ENCODE measurements around the gene DIAPH3. TPM values are rescaled to one million over a fixed set of nuclear protein-coding genes. Genes with fewer than 3 reads are reported as not detected.

DIAPH3 gene
- total RNA-seq, 1 experiment from 2014 or later, result 24.8 TPM

DNA sequence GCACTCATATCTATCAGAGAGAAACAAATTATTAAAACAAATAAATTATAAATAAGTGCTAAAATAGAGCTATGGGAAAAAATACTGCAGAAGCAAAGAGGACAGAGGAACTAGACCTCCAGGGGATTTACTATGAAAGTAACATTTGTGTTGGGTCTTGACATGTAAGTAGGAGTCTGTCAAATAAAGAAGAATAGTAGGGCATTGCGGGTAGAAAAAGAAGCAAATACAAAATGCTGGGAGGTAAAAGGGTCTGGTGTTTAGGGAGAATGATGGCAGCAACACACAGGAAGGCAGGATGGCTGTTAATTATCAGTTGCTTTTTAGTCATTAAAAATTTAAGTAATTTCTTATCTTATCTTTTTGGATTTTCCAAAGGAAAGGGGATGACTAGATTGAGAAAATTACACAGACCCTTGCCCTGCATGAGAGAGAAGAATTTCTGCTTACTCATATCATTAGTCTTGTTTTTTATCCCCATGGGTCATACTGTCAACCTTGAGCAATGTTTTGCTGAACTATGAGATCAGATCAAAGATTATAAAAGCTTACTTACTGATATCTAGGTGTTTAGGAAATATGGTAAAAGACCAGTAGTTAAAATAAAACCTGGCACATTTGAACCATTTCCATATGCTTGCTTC lies 472.7 kb downstream of the DIAPH3 start:
- no peaks in the 10 kb centered on the region for H3K9me3 ChIP-seq
- no peaks in the 10 kb centered on the region for H3K27me3 ChIP-seq
- no peaks in the 10 kb centered on the region for H3K36me3 ChIP-seq
- H3K4me3 ChIP-seq, result no peak overlapping the region
- DNase-seq, result no peak

DNA sequence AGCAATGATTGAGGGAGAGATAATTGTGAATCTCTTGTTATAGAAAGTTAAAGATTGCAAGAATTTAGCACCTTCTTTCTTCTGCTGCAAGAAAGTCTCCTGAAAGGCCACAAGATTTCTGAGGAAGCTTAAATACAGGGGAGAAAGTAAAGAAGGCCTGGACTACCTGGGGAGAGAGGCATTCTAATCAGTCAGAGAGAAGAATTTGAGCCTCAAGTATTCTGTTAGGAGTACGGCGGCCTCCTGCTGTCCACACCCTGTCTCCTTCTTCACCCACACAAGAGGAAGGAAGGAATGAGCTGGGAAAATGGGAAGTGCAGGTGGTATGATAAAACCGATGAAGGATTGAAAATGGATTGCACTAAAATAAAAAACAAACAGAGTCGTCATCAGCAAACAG lies 474.7 kb downstream of the DIAPH3 start:
- H3K36me3 ChIP-seq, result no peaks in the 10 kb centered on the region
- H3K4me3 ChIP-seq, result no peak overlapping the region
- no peak for DNase-seq

DNA sequence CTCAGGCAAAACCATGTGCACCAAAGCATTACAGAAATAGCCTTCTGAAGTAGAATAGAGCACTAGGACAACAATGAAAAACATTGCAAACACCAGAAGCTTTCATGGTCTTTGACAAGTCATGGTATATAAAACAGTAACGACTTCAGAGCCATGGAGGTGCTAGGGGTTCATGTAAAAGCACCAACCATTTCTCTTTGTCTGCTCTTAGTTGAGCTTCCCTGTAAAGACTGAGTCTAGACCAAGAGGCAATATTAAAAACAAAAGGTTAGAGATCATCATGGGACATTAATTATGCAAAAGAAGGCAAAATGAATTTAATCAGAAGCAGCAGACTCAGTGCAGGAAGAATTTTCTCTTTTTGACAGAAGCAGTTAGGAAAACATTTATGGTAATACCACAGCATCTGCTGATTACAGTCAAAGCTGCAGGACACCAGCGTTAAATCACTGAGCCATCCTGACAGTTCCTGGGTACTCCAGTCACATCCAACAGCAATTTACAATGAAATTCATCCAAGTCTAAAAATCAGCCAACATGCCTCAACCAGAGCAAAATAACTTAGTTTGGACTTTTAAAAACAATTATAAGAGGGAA lies 476.8 kb downstream of the DIAPH3 start:
- Histone ChIP-seq H3K9me3 (no peaks in the 10 kb centered on the region), H3K27me3 (no peaks in the 10 kb centered on the region), H3K4me3 (no peak overlapping the region), H3K36me3 (no peaks in the 10 kb centered on the region)
- DNase-seq, result no peak

More for the DNA sequence above, 474.7 kb downstream of the DIAPH3 start:
- Histone ChIP-seq H3K27me3 (no peaks in the 10 kb centered on the region), H3K9me3 (no peaks in the 10 kb centered on the region)

GRCh38 chr13:59684105-59684504 lies 479.6 kb downstream of the DIAPH3 start:
- Histone ChIP-seq H3K27me3 (no peaks in the 10 kb centered on the region), H3K4me3 (no peak overlapping the region), H3K36me3 (no peaks in the 10 kb centered on the region), H3K9me3 (no peaks in the 10 kb centered on the region)
- DNase-seq, result no peak

GRCh38 chr13:59681636-59682311 lies 482.0 kb downstream of the DIAPH3 start:
- Histone ChIP-seq H3K27me3 (no peaks in the 10 kb centered on the region), H3K9me3 (no peaks in the 10 kb centered on the region), H3K36me3 (no peaks in the 10 kb centered on the region), H3K4me3 (no peak overlapping the region)
- no peak for DNase-seq

DNA sequence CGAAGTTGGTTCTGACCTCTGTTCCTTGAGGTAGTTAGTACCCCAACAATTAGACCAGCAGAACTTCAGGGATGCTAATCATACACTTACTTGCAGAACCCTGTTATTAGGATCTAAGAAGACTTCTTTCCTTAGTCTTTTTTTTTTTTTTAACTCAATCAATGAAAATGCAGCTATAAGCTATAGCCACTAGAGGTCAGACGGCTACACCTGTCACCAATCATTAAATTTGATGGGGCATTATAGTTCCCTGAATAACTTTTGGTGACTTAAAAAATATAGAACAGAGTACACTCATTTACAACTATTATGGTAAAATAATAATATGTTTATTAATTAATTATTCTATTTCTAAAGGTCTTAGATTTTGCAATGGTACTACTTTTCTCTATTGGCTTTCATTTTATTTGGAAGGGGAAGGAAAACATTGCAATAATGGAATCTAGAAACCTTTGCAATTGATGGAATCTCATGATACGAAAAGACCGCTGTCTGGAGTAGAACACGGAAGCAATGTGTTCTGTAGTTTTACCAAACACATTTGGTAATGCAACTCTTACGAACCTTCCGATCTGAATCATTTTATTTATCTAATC lies 483.2 kb downstream of the DIAPH3 start:
- DNase-seq, result no peak
- Histone ChIP-seq H3K4me3 (no peak overlapping the region), H3K9me3 (no peaks in the 10 kb centered on the region), H3K36me3 (no peaks in the 10 kb centered on the region; the same call in 1 of the 2 replicates), H3K27me3 (no peaks in the 10 kb centered on the region)

- H3K4me3 ChIP-seq, result no peak overlapping the region
- H3K36me3 ChIP-seq, result no peaks in the 10 kb centered on the region; the same call in 1 of the 2 replicates
- H3K9me3 ChIP-seq, result no peaks in the 10 kb centered on the region
- no peaks in the 10 kb centered on the region for H3K27me3 ChIP-seq
- no peak for DNase-seq
Measured at GRCh38 chr13:59679254-59679653, 484.5 kb downstream of the DIAPH3 start.

- no peak overlapping the region for H3K4me3 ChIP-seq
- no peaks in the 10 kb centered on the region for H3K27me3 ChIP-seq
- H3K36me3 ChIP-seq, result no peaks in the 10 kb centered on the region; the same call in 1 of the 2 replicates
- DNase-seq, result no peak
- no peaks in the 10 kb centered on the region for H3K9me3 ChIP-seq
Measured at GRCh38 chr13:59677966-59678814, 485.5 kb downstream of the DIAPH3 start.

- Histone ChIP-seq H3K4me3 (no peak overlapping the region), H3K36me3 (no peaks in the 10 kb centered on the region; the same call in 1 of the 2 replicates), H3K27me3 (no peaks in the 10 kb centered on the region), H3K9me3 (no peaks in the 10 kb centered on the region)
- DNase-seq, result no peak
Measured at GRCh38 chr13:59677430-59677829, 486.3 kb downstream of the DIAPH3 start.

- no peak for DNase-seq
- Histone ChIP-seq H3K9me3 (no peaks in the 10 kb centered on the region), H3K4me3 (no peak overlapping the region), H3K27me3 (no peaks in the 10 kb centered on the region), H3K36me3 (no peaks in the 10 kb centered on the region; the same call in 1 of the 2 replicates)
Measured at GRCh38 chr13:59674616-59675015, 489.1 kb downstream of the DIAPH3 start.

GRCh38 chr13:59673286-59673685 lies 490.4 kb downstream of the DIAPH3 start:
- Histone ChIP-seq H3K36me3 (no peaks in the 10 kb centered on the region; the same call in 1 of the 2 replicates), H3K27me3 (no peaks in the 10 kb centered on the region), H3K4me3 (no peak overlapping the region), H3K9me3 (no peaks in the 10 kb centered on the region)
- DNase-seq, result no peak

GRCh38 chr13:59672445-59672844 lies 491.3 kb downstream of the DIAPH3 start:
- Histone ChIP-seq H3K27me3 (no peaks in the 10 kb centered on the region), H3K4me3 (no peak overlapping the region), H3K9me3 (no peaks in the 10 kb centered on the region), H3K36me3 (no peaks in the 10 kb centered on the region; the same call in 1 of the 2 replicates)
- no peak for DNase-seq

DNA sequence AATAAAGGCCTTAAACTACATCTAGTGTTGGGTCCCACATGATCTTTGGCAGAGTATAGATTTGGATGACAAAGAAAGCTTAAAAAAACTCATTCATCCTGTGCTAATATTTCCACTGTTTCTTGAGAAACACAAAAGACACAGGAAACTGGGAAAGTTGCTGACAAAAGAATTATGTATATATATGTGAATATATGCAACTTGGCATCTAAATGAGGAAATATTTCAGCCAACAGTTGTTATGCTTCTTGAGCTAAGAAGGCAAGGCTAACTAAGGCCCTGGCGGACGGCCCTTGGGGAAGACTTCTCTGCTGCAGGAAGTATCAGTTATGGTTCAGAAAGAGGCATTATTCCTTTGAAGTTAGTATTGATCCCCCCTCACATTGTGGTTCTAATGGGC lies 491.8 kb downstream of the DIAPH3 start:
- H3K4me3 ChIP-seq, result no peak overlapping the region
- H3K36me3 ChIP-seq, result no peaks in the 10 kb centered on the region; the same call in 1 of the 2 replicates
- DNase-seq, result no peak
- H3K27me3 ChIP-seq, result no peaks in the 10 kb centered on the region
- H3K9me3 ChIP-seq, result no peaks in the 10 kb centered on the region

- Histone ChIP-seq H3K27me3 (no peaks in the 10 kb centered on the region), H3K4me3 (no peak overlapping the region), H3K36me3 (no peaks in the 10 kb centered on the region; the same call in 1 of the 2 replicates), H3K9me3 (no peaks in the 10 kb centered on the region)
- DNase-seq, result no peak
Measured at GRCh38 chr13:59666504-59666903, 497.2 kb downstream of the DIAPH3 start.

- Histone ChIP-seq H3K9me3 (no peaks in the 10 kb centered on the region), H3K36me3 (no peaks in the 10 kb centered on the region; the same call in 1 of the 2 replicates)
- DNase-seq, result no peak
Measured at GRCh38 chr13:59665732-59666131, 498.0 kb downstream of the DIAPH3 start.

DNA sequence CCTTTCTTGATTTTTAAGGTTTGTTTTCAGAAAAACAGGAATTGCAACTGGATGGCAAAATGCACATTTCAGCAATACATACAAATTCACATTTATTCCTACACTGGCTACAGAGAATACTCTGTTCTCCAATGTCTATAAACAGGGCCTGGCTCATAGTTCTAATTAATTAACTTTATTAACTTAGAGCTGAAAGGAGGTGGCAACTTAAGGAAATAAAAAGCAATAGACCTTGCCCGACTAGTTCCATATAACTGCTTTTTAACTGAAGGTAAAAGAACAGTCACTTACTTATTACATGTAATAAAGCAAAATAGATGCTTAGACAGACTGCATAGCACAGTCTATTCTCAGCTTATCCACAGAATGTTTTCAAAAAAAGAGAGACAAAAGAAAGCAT lies 498.5 kb downstream of the DIAPH3 start:
- Histone ChIP-seq H3K36me3 (no peaks in the 10 kb centered on the region; the same call in 1 of the 2 replicates), H3K27me3 (no peaks in the 10 kb centered on the region), H3K4me3 (no peak overlapping the region), H3K9me3 (no peaks in the 10 kb centered on the region)
- no peak for DNase-seq

More at GRCh38 chr13:59665732-59666131, 498.0 kb downstream of the DIAPH3 start:
- H3K27me3 ChIP-seq, result no peaks in the 10 kb centered on the region
- no peak overlapping the region for H3K4me3 ChIP-seq

All from MG63 (cell line).